Measurements from ENCODE around the gene LSMEM2.
"Not testable (repeated sequence)": the region's sequence is repeated elsewhere in the genome, so short reads cannot be mapped to it uniquely, and the experiment has no call there.

LSMEM2 gene

GRCh38 chr3:50266017-50266416, 12.9 kb upstream of the LSMEM2 start:
- FAIRE-seq = no peak

DNA sequence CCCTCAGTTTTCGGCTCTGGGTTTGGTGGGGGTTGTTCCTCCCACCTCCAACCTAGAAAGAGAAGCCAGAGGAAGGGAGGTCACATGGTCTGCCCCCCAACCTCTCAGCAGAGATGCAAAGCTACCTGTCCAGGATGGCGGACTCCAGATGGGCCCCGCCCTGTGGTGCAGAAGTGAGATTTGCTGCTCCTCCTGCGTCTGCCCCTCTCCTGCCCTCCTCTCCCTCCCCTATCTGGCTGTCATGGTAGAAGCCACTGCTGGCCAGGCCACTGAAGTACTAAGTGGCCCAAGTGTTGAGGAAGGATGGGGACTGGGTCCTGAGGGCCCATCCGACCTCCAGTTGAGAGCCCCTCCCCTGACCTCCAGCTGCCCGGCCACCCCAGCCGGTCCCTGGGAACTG, 12.1 kb upstream of the LSMEM2 start:
- no peak for FAIRE-seq

GRCh38 chr3:50267280-50267913, 11.5 kb upstream of the LSMEM2 start:
- no peak for FAIRE-seq

GRCh38 chr3:50268276-50268675, 10.6 kb upstream of the LSMEM2 start:
- FAIRE-seq = no peak

DNA sequence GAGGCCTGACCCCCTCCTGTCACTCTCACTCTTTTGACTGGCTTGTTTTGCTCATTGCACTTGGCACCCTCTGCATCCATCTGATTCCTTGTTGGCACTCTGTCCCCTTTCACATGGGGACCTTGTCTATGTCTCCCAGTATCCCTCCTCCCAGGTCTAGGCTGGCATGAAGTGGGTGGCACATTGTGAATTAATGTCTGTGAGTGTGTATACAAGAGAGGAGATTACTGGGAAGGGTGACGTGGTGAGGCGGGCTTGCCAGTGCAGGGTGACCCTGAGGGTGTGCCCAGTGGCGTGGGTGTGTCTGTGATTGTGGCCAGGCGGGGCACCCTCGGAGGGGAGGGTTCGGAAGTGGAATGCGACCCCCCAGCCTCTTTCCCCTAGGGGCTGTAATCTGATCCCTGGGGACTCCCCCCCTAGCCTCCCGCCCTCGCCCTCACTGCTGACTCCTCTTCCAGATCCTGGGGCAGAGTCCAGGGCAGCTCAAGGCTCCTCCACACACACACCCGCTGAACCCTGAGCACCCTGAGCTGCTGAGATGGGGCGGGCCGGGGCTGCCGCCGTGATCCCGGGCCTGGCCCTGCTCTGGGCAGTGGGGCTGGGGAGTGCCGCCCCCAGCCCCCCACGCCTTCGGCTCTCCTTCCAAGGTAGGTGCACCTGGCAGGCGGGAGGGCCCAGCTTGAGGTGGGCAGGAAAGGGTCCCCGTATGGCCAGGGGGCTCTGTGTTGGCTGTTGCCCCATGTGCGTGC, 10.0 kb upstream of the LSMEM2 start, which contains the start of gene SEMA3B:
Gene SEMA3B, plus strand, starts transcription at position 445 of the 749 bp plus-strand sequence. Its CDS starts 94 bp downstream, at position 539.
- no peak for FAIRE-seq

DNA sequence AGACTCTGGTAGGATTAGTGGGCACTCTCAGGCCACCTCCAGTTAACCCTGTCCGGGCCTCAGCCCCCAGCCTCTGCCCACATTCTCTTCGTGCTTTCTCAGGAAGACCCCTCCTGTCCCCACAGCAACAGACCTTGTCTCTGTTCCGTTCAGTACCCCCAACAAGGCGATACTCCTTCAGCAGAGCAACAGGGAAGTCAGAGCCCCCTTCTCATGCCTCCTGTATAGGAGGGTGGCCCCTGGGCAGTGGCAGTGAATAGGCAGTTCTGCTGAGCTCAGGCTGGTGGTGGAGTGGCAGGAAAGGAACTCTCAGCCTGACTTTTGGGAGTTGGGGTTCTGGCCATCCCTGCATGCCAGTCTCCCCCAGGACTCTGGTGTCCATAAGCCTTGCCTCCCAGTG, 9.4 kb upstream of the LSMEM2 start:
- FAIRE-seq = no peak

- FAIRE-seq = no peak
Observed at GRCh38 chr3:50269977-50270413, 8.9 kb upstream of the LSMEM2 start.

- FAIRE-seq = no peak
Observed at GRCh38 chr3:50270422-50271224, 8.3 kb upstream of the LSMEM2 start.

DNA sequence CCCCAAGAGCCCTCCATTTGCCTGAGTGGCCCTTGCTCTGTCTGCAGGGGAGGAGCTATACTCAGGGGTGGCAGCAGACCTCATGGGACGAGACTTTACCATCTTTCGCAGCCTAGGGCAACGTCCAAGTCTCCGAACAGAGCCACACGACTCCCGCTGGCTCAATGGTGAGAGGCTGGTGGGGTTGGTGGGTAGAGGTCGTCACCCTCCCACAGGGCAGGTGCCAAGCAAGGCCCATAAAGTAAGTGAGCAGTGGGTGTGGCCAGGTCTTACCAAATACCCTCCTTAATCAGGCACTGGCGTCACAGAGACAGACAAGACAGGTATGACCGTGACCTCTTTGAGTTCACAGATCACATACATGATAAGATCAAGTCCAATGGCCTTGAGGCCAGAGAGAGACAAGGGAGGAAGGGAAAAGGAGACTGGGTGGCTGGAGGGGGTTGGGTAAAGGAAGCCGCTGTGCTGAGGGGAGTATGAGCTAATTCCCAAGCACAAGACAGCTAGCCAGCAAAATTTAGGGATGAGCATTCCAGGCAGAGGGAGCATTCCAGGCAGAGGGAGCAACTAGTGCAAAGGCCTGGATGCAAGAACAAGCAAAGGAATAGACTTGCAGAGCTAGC, 7.5 kb upstream of the LSMEM2 start:
- no peak for FAIRE-seq

DNA sequence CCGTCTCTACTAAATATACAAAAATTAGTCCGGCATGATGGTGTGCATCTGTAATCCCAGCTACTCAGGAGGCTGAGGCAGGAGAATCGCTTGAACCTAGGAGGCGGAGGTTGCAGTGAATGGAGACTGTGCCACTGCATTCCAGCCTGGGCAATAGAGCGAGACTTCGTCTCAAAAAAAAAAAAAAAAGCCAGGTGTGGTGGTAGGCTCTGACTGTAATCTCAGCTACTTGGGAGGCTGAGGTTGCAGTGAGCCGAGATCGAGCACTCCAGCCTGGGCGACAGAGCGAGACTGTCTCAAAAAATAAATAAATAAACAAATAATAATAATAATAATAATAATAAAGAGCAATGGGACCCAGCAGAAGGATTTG, 6.4 kb upstream of the LSMEM2 start:
- not testable (repeated sequence) for FAIRE-seq

GRCh38 chr3:50272911-50273688, 5.8 kb upstream of the LSMEM2 start:
- FAIRE-seq = peak; percentile 87

DNA sequence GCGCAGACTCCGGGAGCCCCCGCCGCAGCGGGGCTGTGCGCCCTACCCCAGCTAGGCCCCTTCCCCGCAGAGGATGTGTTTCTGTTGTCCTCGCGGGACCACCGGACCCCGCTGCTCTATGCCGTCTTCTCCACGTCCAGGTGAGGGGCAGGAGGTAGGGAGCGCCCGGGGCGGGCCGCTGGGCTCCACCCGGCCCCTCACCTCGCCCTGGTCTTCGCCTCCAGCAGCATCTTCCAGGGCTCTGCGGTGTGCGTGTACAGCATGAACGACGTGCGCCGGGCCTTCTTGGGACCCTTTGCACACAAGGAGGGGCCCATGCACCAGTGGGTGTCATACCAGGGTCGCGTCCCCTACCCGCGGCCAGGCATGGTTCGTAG, 5.2 kb upstream of the LSMEM2 start:
- FAIRE-seq = no peak

GRCh38 chr3:50274371-50275104, 4.3 kb upstream of the LSMEM2 start:
- FAIRE-seq = peak; percentile 11

- FAIRE-seq = no peak
Observed at GRCh38 chr3:50275141-50275995, 3.5 kb upstream of the LSMEM2 start.

DNA sequence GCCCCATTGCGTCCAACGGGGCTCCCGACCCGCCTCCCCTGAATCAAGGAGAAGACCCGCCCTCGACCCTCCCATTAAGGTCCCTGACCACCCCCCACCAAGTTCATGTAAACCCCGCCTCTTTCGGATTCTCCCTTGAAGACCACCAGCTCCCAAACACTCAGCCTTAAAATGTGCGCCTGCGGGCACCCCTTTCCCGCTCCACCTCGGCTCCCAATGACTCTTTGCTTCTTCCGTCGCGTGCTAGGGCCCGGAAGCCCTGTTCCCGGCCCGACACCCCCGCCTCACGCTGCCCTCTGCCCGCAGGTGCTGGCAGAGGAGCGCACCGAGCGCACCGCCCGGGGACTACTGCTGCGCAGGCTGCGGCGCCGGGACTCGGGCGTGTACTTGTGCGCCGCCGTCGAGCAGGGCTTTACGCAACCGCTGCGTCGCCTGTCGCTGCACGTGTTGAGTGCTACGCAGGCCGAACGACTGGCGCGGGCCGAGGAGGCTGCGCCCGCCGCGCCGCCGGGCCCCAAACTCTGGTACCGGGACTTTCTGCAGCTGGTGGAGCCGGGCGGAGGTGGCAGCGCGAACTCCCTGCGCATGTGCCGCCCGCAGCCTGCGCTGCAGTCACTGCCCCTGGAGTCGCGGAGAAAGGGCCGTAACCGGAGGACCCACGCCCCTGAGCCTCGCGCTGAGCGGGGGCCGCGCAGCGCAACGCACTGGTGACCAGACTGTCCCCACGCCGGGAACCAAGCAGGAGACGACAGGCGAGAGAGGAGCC, 2.7 kb upstream of the LSMEM2 start:
- no peak for FAIRE-seq

DNA sequence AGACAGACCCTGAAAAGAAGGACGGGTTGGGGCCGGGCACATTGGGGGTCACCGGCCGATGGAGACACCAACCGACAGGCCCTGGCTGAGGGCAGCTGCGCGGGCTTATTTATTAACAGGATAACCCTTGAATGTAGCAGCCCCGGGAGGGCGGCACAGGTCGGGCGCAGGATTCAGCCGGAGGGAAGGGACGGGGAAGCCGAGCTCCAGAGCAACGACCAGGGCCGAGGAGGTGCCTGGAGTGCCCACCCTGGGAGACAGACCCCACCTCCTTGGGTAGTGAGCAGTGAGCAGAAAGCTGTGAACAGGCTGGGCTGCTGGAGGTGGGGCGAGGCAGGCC, 2.2 kb upstream of the LSMEM2 start:
- no peak for FAIRE-seq

DNA sequence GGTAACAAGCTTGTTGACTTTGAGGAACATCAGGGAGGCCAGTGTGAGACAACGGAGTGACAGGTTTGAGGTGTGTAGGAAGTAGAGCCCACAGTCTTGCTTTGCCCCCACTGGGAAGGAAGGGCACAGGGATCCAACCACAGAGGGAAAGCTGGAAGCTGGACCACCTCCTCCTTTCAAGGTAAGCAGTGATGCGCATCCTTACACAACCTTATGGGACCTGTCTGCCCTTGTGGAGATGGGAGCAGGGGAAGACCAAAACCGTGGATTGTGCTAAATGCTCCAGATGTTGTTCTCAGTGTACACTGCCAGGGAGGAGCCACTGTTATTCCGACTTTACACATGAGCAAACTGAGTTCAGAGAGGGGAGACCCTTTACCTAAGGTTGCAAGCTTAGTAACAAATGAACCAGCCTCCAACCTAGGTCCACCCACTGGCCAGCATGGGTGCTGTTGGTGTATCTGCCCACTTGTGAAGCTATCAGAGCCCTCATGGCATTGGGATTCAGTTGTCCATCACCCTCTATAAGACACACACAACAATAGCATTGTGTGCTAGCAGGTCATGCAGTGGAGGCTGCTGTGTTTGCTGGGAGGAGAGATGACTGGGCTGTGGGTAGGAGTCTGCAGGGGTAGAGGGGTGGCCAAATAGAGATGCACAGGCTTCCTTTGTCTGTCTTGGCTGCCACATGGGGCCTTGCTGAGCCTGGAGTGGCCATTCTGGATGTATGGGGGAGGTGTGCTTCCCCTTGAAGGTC, 586 bp upstream of the LSMEM2 start:
- FAIRE-seq = no peak

DNA sequence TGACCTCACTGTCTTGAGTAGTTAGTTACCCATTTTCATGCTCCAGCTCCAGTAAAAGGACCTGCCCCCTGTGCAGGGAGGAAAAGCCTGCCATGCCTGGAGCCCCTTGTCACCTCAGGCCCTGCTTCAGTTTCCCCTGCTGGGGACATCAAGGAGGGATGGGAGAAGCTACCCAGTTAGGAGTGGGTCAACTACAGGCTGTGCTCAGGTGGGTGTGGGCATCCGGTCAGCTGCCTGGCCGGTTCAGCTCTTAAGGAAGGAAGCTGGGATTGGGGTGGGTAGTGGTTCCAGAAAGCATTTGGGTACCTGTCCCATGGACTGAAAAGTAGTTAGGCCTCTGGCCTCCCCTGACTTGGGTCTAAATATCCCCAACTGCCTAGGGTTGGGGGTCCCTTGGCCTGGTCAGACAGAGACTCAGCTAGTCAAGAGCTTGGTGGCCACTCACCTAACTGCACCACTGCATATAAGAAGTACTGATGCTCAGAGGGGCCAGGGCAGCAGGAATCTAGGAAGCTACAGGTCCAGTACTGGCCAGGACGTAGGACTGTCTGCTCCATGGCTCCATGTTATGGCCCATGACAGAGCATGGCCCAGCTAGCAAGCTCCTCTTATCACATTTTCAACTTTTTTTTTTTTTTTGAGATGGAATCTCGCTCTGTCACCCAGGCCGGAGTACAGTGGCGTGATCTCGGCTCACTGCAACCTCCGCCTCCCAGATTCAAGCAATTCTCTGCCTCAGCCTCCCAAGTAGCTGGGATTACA, 549 bp downstream of the LSMEM2 start:
- no peak for FAIRE-seq

Measured in G401.6 (cell line).